Common myeloid progenitor, CD34-positive (primary cell): Measurements from ENCODE around the gene MAGEC3.

Source experiments
- CTCF ChIA-PET: fragments of 350-600 bp; sonication (Branson Sonifier 250); formaldehyde crosslinking; loops from one replicate; lab custom pipeline; 2021; ENCODE audit warnings: antibody characterized with exemption; lab: Charles Lee
- POLR2A ChIA-PET: fragments of 350-600 bp; sonication (Branson Sonifier 250); formaldehyde crosslinking; loops from one replicate; lab custom pipeline; 2021; ENCODE audit warnings: antibody characterized with exemption; lab: Charles Lee
- DNase-seq, 3 donors: peaks; one replicate each; pipeline versions ENCODE4 v3.0.0 to v3.0.0-alpha.2; 2013
- H3K27ac ChIP-seq, 2 experiments: 1 replicate in 1 of 2; 2 replicates in 1 of 2; pipeline ENCODE4 v1.7.0; 2013; ENCODE audit warnings: inconsistent platforms in 2 of 2, low read length in 2 of 2, mild to moderate bottlenecking in 2 of 2, low read depth in 1 of 2, moderate library complexity in 1 of 2; ENCODE audit not compliant: severe bottlenecking in 2 of 2, insufficient read depth in 1 of 2, poor library complexity in 1 of 2
- H3K27me3 ChIP-seq, 5 experiments: replicated peaks in 2 of 5; 1 replicate in 3 of 5; 2 replicates in 2 of 5; pipeline versions ENCODE4 v1.6.1 to v1.7.0; 2013; ENCODE audit warnings: low read length in 4 of 5, mild to moderate bottlenecking in 2 of 5, moderate library complexity in 2 of 5, inconsistent platforms in 1 of 5; ENCODE audit not compliant: insufficient read depth in 5 of 5, control insufficient read depth in 4 of 5
- H3K36me3 ChIP-seq, 4 experiments: 1 replicate in 2 of 4; 2 replicates in 2 of 4; pipeline versions ENCODE4 v1.6.1 to v1.7.0; 2013; ENCODE audit warnings: low read length in 3 of 4, control low read depth in 1 of 4, mild to moderate bottlenecking in 1 of 4; ENCODE audit not compliant: control insufficient read depth in 4 of 4, insufficient read depth in 4 of 4
- H3K4me1 ChIP-seq, 4 experiments: 1 replicate in 3 of 4; 2 replicates in 1 of 4; pipeline versions ENCODE4 v1.6.1 to v1.7.1; 2013; ENCODE audit warnings: low read length in 3 of 4, mild to moderate bottlenecking in 3 of 4, control low read depth in 1 of 4, inconsistent platforms in 1 of 4, moderate library complexity in 1 of 4; ENCODE audit not compliant: control insufficient read depth in 4 of 4, insufficient read depth in 4 of 4; ENCODE audit errors: control extremely low read depth in 1 of 4
- H3K4me3 ChIP-seq, 7 experiments: 1 replicate in 4 of 7; 2 replicates in 3 of 7; pipeline versions ENCODE4 v1.5.1 to v1.7.0; 2013; ENCODE audit warnings: mild to moderate bottlenecking in 7 of 7, low read length in 6 of 7, moderate library complexity in 6 of 7, inconsistent platforms in 2 of 7, low read depth in 2 of 7, control low read depth in 1 of 7; ENCODE audit not compliant: insufficient read depth in 4 of 7, control insufficient read depth in 1 of 7; ENCODE audit errors: extremely low read depth in 1 of 7
- H3K9me3 ChIP-seq, 5 experiments: 1 replicate in 4 of 5; 2 replicates in 1 of 5; pipeline versions ENCODE4 v1.6.1 to v1.7.1; 2013; ENCODE audit warnings: low read length in 4 of 5, mild to moderate bottlenecking in 2 of 5, inconsistent platforms in 1 of 5, low read depth in 1 of 5, moderate library complexity in 1 of 5; ENCODE audit not compliant: control insufficient read depth in 4 of 5, insufficient read depth in 2 of 5; ENCODE audit errors: control extremely low read depth in 1 of 5
- WGBS: methylation state at CpG from one replicate; pipeline ENCODE4 v1.1.5; 2013; ENCODE audit not compliant: insufficient coverage; 5-methylcytosine and 5-hydroxymethylcytosine counted together

Gene MAGEC3

DNA sequence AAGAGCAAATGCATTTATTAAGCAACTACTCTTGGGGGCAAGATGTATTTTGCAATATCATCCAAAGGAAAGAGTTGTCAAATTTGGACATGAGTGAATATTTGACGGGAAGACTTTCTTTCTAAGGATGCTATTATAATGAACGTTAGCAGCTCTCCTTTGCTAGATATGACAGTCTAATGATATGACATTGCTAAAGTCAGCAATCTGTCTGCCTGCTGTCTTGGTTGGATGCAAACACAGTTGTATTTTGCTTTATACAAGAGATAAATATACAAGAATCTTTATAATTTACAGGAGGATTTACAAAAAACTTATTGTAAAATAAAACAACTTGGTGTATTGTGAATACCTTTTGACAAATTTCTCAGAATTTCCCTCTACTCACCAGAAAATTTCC is 103.1 kb downstream of the MAGEC3 start:
- no peak overlapping the region for H3K4me3 ChIP-seq
- H3K4me1 ChIP-seq, result no peaks in the 10 kb centered on the region
- CTCF ChIA-PET, result no interaction called here
- POLR2A ChIA-PET, result no interaction called here
- DNase-seq, result no peak
- H3K36me3 ChIP-seq, result no peaks in the 10 kb centered on the region
- no peaks in the 10 kb centered on the region for H3K27me3 ChIP-seq
- no peaks in the 10 kb centered on the region for H3K9me3 ChIP-seq
- WGBS, result no CpG with 5 or more reads among the region's 2 CpGs
- H3K27ac ChIP-seq, result no peak overlapping the region

- ChIA-PET CTCF (no interaction called here), POLR2A (no interaction called here)
- no peaks in the 10 kb centered on the region for H3K9me3 ChIP-seq
- H3K4me1 ChIP-seq, result no peaks in the 10 kb centered on the region
- DNase-seq, result no peak
- no peak overlapping the region for H3K4me3 ChIP-seq
- no peaks in the 10 kb centered on the region for H3K27me3 ChIP-seq
- 65% methylated on average over 4 of the region's 7 CpGs for WGBS
- no peak overlapping the region for H3K27ac ChIP-seq
- H3K36me3 ChIP-seq, result no peaks in the 10 kb centered on the region
Measured at GRCh38 chrX:141945426-141945825, 107.3 kb downstream of the MAGEC3 start.

DNA sequence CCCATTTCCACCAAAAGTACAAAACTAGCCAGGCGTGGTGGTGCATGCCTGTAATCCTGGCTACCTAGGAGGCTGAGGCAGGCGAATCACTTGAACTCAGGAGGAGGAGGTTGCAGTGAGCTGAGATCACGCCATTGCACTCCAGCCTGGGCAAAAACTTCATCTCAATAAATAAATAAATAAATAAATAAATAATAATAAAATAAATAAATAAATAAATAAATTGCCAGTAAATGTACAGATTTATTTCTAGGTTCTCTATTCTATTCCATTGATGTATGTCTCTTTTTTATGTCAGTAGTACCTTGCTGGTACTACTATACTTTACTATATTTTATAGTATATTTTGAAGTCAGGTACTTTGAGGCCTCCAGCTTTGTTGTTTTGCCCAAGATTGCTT is 109.2 kb downstream of the MAGEC3 start:
- Histone ChIP-seq H3K27me3 (no peaks in the 10 kb centered on the region), H3K27ac (no peak overlapping the region), H3K4me3 (no peak overlapping the region), H3K4me1 (no peaks in the 10 kb centered on the region), H3K36me3 (no peaks in the 10 kb centered on the region), H3K9me3 (peaks cover 0 to 2% (median 0%) of the 10 kb centered on the region in 5 experiments)
- no CpG with 5 or more reads among the region's 3 CpGs for WGBS
- ChIA-PET POLR2A (no interaction called here), CTCF (no interaction called here)
- no peak for DNase-seq
